HFF-Myc (cell line): ENCODE results near the gene SARS2.

Source experiments
- DNase-seq: peaks from one replicate; pipeline ENCODE4 v3.0.0-alpha.2; 2011; ENCODE audit warnings: low read depth; ENCODE audit errors: extremely low read depth
- H3K4me3 ChIP-seq: replicated peaks from 2 replicates; pipeline ENCODE4 v1.5.1; 2011; ENCODE audit warnings: low read depth, mild to moderate bottlenecking, control low read depth, low read length
- TF ChIP-seq, protein P1 (sequence below): IDR thresholded peaks from 2 replicates; pipeline ENCODE4 v1.5.1; 2012; ENCODE audit warnings: mild to moderate bottlenecking, low read depth, low read length, control low read depth; ENCODE audit errors: missing control alignments

SARS2 gene

GRCh38 chr19:38921420-38922274 is 8.9 kb downstream of the SARS2 start:
- DNase-seq: no peak
- H3K4me3 ChIP-seq: no peak overlapping the region
- TF ChIP-seq, protein P1, sequence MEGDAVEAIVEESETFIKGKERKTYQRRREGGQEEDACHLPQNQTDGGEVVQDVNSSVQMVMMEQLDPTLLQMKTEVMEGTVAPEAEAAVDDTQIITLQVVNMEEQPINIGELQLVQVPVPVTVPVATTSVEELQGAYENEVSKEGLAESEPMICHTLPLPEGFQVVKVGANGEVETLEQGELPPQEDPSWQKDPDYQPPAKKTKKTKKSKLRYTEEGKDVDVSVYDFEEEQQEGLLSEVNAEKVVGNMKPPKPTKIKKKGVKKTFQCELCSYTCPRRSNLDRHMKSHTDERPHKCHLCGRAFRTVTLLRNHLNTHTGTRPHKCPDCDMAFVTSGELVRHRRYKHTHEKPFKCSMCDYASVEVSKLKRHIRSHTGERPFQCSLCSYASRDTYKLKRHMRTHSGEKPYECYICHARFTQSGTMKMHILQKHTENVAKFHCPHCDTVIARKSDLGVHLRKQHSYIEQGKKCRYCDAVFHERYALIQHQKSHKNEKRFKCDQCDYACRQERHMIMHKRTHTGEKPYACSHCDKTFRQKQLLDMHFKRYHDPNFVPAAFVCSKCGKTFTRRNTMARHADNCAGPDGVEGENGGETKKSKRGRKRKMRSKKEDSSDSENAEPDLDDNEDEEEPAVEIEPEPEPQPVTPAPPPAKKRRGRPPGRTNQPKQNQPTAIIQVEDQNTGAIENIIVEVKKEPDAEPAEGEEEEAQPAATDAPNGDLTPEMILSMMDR: no peak

- no peak for DNase-seq
- TF ChIP-seq, protein P1: no peak
- no peak overlapping the region for H3K4me3 ChIP-seq
Observed at GRCh38 chr19:38920602-38921419, 9.8 kb downstream of the SARS2 start.

DNA sequence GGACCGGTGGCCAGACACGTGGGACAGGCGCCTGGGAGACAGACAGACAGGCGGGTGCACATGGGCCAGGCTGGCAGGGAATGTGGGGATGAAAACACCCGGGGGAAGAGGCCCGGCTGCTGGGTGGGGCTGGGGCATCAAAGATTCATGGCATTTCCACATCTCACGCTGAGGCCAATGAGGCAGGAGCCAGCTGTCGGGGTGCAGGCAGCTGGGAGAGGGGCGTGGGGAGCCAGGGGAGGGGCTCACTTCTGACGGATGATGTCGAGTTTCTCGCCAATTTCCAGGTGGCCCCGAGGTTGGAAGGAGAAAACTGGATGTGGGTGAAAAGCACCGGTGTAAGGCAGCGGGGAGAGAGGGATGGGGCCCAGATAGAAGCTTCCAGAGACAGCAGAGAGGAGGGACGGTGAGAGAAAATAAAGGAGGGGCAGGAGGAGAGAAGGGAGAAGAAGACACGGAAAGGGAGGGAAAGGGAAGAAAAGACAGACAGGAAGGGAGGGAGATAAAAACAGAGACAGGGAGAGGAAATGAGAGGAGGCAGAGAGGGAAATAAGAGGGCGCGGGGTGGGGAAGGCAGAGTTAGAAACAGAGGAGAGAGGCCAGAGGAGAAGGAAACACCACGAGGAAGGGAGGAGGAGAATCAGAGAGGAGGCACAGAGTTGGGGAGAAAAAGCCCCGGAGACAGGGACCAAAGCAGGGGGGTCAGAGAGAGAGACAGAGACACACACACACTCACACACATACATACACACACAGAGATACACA is 10.5 kb downstream of the SARS2 start:
- no peak for DNase-seq
- H3K4me3 ChIP-seq: no peak overlapping the region
- TF ChIP-seq, protein P1: no peak

DNA sequence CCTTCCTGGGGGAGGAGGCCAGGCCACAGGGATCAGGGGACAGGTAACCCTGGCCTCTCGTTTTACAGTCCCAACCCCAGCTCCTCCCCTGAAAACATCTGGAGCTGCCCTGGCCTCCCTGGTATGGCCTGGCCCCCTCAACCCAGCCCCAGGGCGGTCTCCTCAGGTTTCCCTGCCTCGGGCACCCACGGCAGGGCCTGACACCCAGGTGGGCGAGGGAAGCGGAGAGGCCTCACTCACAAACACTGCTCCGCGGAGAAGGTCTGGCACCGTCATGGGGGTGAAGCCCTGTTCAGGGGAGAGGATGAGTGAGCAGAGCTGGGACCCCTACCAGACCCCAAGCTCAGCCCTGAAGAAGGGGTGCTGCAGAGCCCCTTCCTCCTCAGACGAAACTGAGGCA is 12.0 kb downstream of the SARS2 start:
- no peak overlapping the region for H3K4me3 ChIP-seq
- TF ChIP-seq, protein P1: no peak

DNA sequence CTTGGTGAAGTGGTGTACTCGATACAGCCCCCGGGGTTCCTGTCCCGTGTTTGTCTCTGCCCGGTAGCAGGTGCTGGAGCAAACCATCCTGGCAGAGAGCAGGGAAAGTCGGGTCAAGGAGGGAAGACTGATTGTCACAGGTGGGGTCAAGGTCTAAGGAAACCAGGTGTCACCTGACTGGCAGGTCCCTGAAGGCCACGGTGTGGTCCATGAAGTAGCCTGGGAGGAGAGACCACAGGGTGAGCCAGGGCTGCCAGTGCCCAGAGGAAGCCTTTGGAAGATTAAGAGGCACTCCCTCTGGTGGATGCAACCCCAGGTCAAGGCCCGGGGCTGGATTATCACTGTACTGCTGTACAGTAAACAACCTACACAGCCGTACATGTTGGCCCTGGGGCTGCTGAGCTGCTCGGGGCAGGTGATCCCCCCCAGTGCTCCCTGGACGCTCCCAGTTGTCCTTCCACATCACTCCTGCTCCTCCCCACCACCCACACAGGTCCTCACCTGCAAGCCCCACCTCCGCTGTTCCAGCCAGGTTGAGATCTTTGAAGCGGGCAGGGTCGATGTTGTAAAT is 12.6 kb downstream of the SARS2 start:
- DNase-seq: no peak
- TF ChIP-seq, protein P1: no peak
- no peak overlapping the region for H3K4me3 ChIP-seq

More for the DNA sequence above, 12.0 kb downstream of the SARS2 start:
- no peak for DNase-seq

DNA sequence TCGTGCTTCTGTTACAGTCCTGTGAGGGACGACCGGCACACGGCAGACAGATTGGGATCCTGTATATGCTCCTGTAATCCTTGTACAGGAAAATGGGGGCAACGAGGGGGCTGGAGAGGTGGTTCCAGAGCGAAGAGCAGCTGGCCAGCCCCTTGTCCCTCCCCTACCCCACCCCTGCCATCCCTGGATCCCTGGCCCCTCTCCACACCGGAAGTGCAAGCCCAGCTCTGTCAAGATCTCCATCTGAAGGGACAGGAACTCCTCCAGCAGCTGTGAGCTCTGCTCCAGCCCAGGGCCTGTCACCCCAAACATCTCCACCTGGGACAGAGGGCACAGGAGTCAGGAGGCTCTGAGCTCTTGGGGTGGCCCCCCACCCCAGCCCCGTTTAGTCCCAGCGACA is 13.0 kb downstream of the SARS2 start:
- DNase-seq: no peak
- TF ChIP-seq, protein P1: no peak
- H3K4me3 ChIP-seq: no peak overlapping the region
